HEK293 (cell line): ENCODE results near the gene GUCY1B1.

Experiments used
- CTCF ChIA-PET: fragments of 350-600 bp; formaldehyde crosslinking; extraction: SDS; loops from one replicate; lab custom pipeline; 2021; ENCODE audit warnings: antibody characterized with exemption; lab: Yijun Ruan, JAX
- POLR2A ChIA-PET: fragments of 300-600 bp; formaldehyde crosslinking; extraction: SDS; loops from one replicate; lab custom pipeline; 2020; ENCODE audit warnings: antibody characterized with exemption, inconsistent platforms; lab: Yijun Ruan, JAX
- H3K27ac ChIP-seq: fragments of 200-500 bp; sonication (Bioruptor generic); 2 replicates; pipeline ENCODE4 v1.5.1; 2014; ENCODE audit warnings: low read depth, low read length, control low read depth, inconsistent platforms; ENCODE audit errors: extremely low read depth
- H3K36me3 ChIP-seq, 2 experiments: fragments of 200-500 bp in 1 of 2; sonication (Bioruptor generic) in 1 of 2; 1 replicate in 1 of 2; 2 replicates in 1 of 2; pipeline ENCODE4 v1.5.1; 2014 to 2017; ENCODE audit warnings: inconsistent platforms in 2 of 2, low read length in 2 of 2; ENCODE audit not compliant: control insufficient read depth in 2 of 2, insufficient read depth in 1 of 2
- H3K4me1 ChIP-seq: fragments of 200-500 bp; sonication (Bioruptor generic); 2 replicates; pipeline ENCODE4 v1.5.1; 2014; ENCODE audit warnings: mild to moderate bottlenecking, low read length, inconsistent platforms; ENCODE audit not compliant: control insufficient read depth, insufficient read depth
- H3K4me3 ChIP-seq: 2 replicates; pipeline ENCODE4 v1.5.1; 2011; ENCODE audit warnings: low read depth, mild to moderate bottlenecking, control low read depth, low read length, moderate library complexity
- H3K9me3 ChIP-seq: fragments of 200-500 bp; sonication (Bioruptor generic); 2 replicates; pipeline ENCODE4 v1.5.1; 2014; ENCODE audit warnings: low read depth, low read length, inconsistent platforms; ENCODE audit not compliant: control insufficient read depth, insufficient read depth
- EGR2 ChIP-seq: fragments of 450-650 bp; formaldehyde crosslinking; IDR thresholded peaks from 2 replicates; pipeline ENCODE4 v1.5.1; 2016; ENCODE audit warnings: low read depth, missing biosample characterization, missing genetic modification characterization
- KLF7 ChIP-seq: fragments of 450-650 bp; formaldehyde crosslinking; IDR thresholded peaks from 2 replicates; pipeline ENCODE4 v1.5.1; 2016; ENCODE audit warnings: missing biosample characterization, missing genetic modification characterization, borderline replicate concordance
- PRDM10 ChIP-seq: fragments of 450-650 bp; formaldehyde crosslinking; IDR thresholded peaks from 2 replicates; pipeline ENCODE4 v1.5.1; 2016; ENCODE audit warnings: missing biosample characterization, missing genetic modification characterization
- YY1 ChIP-seq: fragments of 450-650 bp; formaldehyde crosslinking; IDR thresholded peaks from 2 replicates; pipeline ENCODE4 v1.5.1; 2018; ENCODE audit warnings: missing biosample characterization, missing genetic modification characterization
- ZFP41 ChIP-seq: fragments of 450-650 bp; formaldehyde crosslinking; IDR thresholded peaks from 2 replicates; pipeline ENCODE4 v1.5.1; 2016; ENCODE audit warnings: missing biosample characterization, missing genetic modification characterization, borderline replicate concordance
- ZNF174 ChIP-seq: fragments of 450-650 bp; formaldehyde crosslinking; IDR thresholded peaks from 2 replicates; pipeline ENCODE4 v1.5.0; 2017; ENCODE audit warnings: missing biosample characterization, mild to moderate bottlenecking, missing genetic modification characterization
- ZNF18 ChIP-seq: fragments of 450-650 bp; formaldehyde crosslinking; IDR thresholded peaks from 2 replicates; pipeline ENCODE4 v1.5.1; 2016; ENCODE audit warnings: missing biosample characterization, missing genetic modification characterization
- ZNF239 ChIP-seq: fragments of 450-650 bp; formaldehyde crosslinking; IDR thresholded peaks from 2 replicates; pipeline ENCODE4 v1.5.1; 2016; ENCODE audit warnings: missing biosample characterization, missing genetic modification characterization
- ZNF280C ChIP-seq: fragments of 450-650 bp; formaldehyde crosslinking; IDR thresholded peaks from 2 replicates; pipeline ENCODE4 v1.5.1; 2016; ENCODE audit warnings: missing biosample characterization, missing genetic modification characterization
- ZNF394 ChIP-seq: fragments of 450-650 bp; formaldehyde crosslinking; IDR thresholded peaks from 2 replicates; pipeline ENCODE4 v1.5.1; 2016; ENCODE audit warnings: missing biosample characterization, missing genetic modification characterization, mild to moderate bottlenecking, moderate library complexity, borderline replicate concordance
- ZNF514 ChIP-seq: fragments of 450-650 bp; formaldehyde crosslinking; IDR thresholded peaks from 2 replicates; pipeline ENCODE4 v1.5.1; 2016; ENCODE audit warnings: missing biosample characterization, missing genetic modification characterization
- ZNF529 ChIP-seq: fragments of 450-650 bp; formaldehyde crosslinking; IDR thresholded peaks from 2 replicates; pipeline ENCODE4 v1.5.1; 2017; ENCODE audit warnings: missing genetic modification characterization, missing biosample characterization; ENCODE audit not compliant: insufficient replicate concordance
- ZNF624 ChIP-seq: fragments of 450-650 bp; formaldehyde crosslinking; IDR thresholded peaks from 2 replicates; pipeline ENCODE4 v1.5.1; 2017; ENCODE audit warnings: missing biosample characterization, missing genetic modification characterization
- ZNF645 ChIP-seq: fragments of 450-650 bp; formaldehyde crosslinking; IDR thresholded peaks from 2 replicates; pipeline ENCODE4; 2016; ENCODE audit warnings: missing biosample characterization, missing genetic modification characterization
- ZNF658 ChIP-seq: fragments of 450-650 bp; formaldehyde crosslinking; IDR thresholded peaks from 2 replicates; pipeline ENCODE4; 2016; ENCODE audit warnings: missing biosample characterization, missing genetic modification characterization
- ZNF664 ChIP-seq: fragments of 450-650 bp; formaldehyde crosslinking; IDR thresholded peaks from 2 replicates; pipeline ENCODE4 v1.5.1; 2016; ENCODE audit warnings: missing biosample characterization, missing genetic modification characterization
- ZNF704 ChIP-seq: fragments of 450-650 bp; formaldehyde crosslinking; IDR thresholded peaks from 2 replicates; pipeline ENCODE4 v1.5.1; 2016; ENCODE audit warnings: missing biosample characterization, missing genetic modification characterization
- ZSCAN23 ChIP-seq: fragments of 450-650 bp; formaldehyde crosslinking; IDR thresholded peaks from 2 replicates; pipeline ENCODE4 v1.5.1; 2016; ENCODE audit warnings: missing biosample characterization, missing genetic modification characterization
- ZSCAN30 ChIP-seq: fragments of 450-650 bp; IDR thresholded peaks from 2 replicates; pipeline ENCODE4 v1.5.1; 2018; ENCODE audit warnings: missing biosample characterization, mild to moderate bottlenecking, missing genetic modification characterization, moderate library complexity
- ZXDB ChIP-seq: fragments of 450-650 bp; formaldehyde crosslinking; IDR thresholded peaks from 2 replicates; pipeline ENCODE4 v1.5.1; 2016; ENCODE audit warnings: missing biosample characterization, missing genetic modification characterization

The GUCY1B1 gene

GRCh38 chr4:155772459-155773195 is 13.8 kb downstream of the GUCY1B1 start:
- Histone ChIP-seq H3K9me3 (no peaks in the 10 kb centered on the region), H3K4me3 (no peak overlapping the region), H3K4me1 (no peaks in the 10 kb centered on the region), H3K27ac (no peak overlapping the region), H3K36me3 (peaks cover 0 to 11% of the 10 kb centered on the region in 2 experiments; a peak in 2 of 3 replicates)
- TF ChIP-seq ZSCAN30 (no peak), ZNF394 (tag by site-specific recombination) (no peak), PRDM10 (tag by site-specific recombination) (no peak), ZNF239 (no peak), ZSCAN23 (tag by site-specific recombination) (no peak), ZFP41 (no peak), ZNF18 (no peak), ZNF664 (tag by site-specific recombination) (no peak), KLF7 (no peak), ZXDB (no peak), ZNF174 (tag by site-specific recombination) (no peak), YY1 (no peak), ZNF514 (no peak), EGR2 (no peak), ZNF658 (no peak), ZNF704 (tag by site-specific recombination) (no peak), ZNF280C (tag by site-specific recombination) (no peak), ZNF624 (tag by site-specific recombination) (no peak), ZNF645 (no peak), ZNF529 (tag by site-specific recombination) (no peak)
- ChIA-PET POLR2A (no interaction called here), CTCF (interaction anchor here (0.6 to 1.4 kb wide), 6 partner anchors 15 to 994 kb away, joined by 3 to 6 read pairs (median 3); no protein-coding TSS in a partner anchor)
